Measurements from ENCODE around the gene FUT2.

GRCh38 chr19:48680436-48681126 lies 15.2 kb upstream of the FUT2 start:
- TF ChIP-seq POLR2A (IDR thresholded peaks at IDR 0.05) (no peak), CTCF (IDR thresholded peaks at IDR 0.05) (no peak)
